NCI-H2196 treated with DMSO at 0.1 percent for 48 hours (cell line): ENCODE measurements around the gene MARS1.
"Not testable (repeated sequence)": the region's sequence is repeated elsewhere in the genome, so short reads cannot be mapped to it uniquely, and the experiment has no call there.

Experiments
- DNase-seq: peaks from one replicate; lab custom pipeline; 2025; ENCODE audit not compliant: unreplicated experiment; lab: John Stamatoyannopoulos, UW

Gene MARS1

GRCh38 chr12:57487597-57488401, at the start of gene MARS1:
MARS1 (plus strand) TSS chr12:57488068; CDS start chr12:57488091, 23 bp downstream.
- peak; percentile 91 for DNase-seq

- no peak for DNase-seq
Measured at GRCh38 chr12:57438400-57438799, 49.5 kb upstream of the MARS1 start.

- DNase-seq = no peak
Measured at GRCh38 chr12:57439762-57440266, 48.1 kb upstream of the MARS1 start.

- DNase-seq = not testable (repeated sequence)
Measured at GRCh38 chr12:57441393-57441792, 46.5 kb upstream of the MARS1 start.

GRCh38 chr12:57441846-57442427, 45.9 kb upstream of the MARS1 start:
- no peak for DNase-seq

GRCh38 chr12:57444337-57444736, 43.5 kb upstream of the MARS1 start:
- DNase-seq = not testable (repeated sequence)

- DNase-seq = no peak
Measured at GRCh38 chr12:57444744-57445143, 43.1 kb upstream of the MARS1 start.

- no peak for DNase-seq
Measured at GRCh38 chr12:57446292-57446960, 41.4 kb upstream of the MARS1 start.

- DNase-seq = no peak
Measured at GRCh38 chr12:57448669-57449068, 39.2 kb upstream of the MARS1 start.

- no peak for DNase-seq
Measured at GRCh38 chr12:57449375-57449774, 38.5 kb upstream of the MARS1 start.

- no peak for DNase-seq
Measured at GRCh38 chr12:57450057-57450456, 37.8 kb upstream of the MARS1 start.

GRCh38 chr12:57451233-57451778, 36.6 kb upstream of the MARS1 start:
- DNase-seq = no peak

GRCh38 chr12:57452181-57452936, 35.5 kb upstream of the MARS1 start:
- DNase-seq = no peak

- DNase-seq = peak; percentile 30
Measured at GRCh38 chr12:57452937-57453509, 34.8 kb upstream of the MARS1 start.

GRCh38 chr12:57454213-57454565, 33.7 kb upstream of the MARS1 start:
- DNase-seq = no peak

GRCh38 chr12:57454566-57455373, 33.1 kb upstream of the MARS1 start, which contains the start of gene INHBE:
INHBE (plus strand) TSS chr12:57455307; CDS start chr12:57455537, 230 bp downstream.
- DNase-seq = peak; percentile 51

GRCh38 chr12:57455374-57456144, 32.3 kb upstream of the MARS1 start:
- DNase-seq = no peak

- no peak for DNase-seq
Measured at GRCh38 chr12:57456145-57456700, 31.6 kb upstream of the MARS1 start.
